Measurements from ENCODE around the gene SPATS2. TPM values are rescaled to one million over a fixed set of nuclear protein-coding genes. Genes with fewer than 3 reads are reported as not detected.

Gene SPATS2
- total RNA-seq, 4 donors from 2014 or later, result 8.6 to 17.8 (median 9.5) TPM

DNA sequence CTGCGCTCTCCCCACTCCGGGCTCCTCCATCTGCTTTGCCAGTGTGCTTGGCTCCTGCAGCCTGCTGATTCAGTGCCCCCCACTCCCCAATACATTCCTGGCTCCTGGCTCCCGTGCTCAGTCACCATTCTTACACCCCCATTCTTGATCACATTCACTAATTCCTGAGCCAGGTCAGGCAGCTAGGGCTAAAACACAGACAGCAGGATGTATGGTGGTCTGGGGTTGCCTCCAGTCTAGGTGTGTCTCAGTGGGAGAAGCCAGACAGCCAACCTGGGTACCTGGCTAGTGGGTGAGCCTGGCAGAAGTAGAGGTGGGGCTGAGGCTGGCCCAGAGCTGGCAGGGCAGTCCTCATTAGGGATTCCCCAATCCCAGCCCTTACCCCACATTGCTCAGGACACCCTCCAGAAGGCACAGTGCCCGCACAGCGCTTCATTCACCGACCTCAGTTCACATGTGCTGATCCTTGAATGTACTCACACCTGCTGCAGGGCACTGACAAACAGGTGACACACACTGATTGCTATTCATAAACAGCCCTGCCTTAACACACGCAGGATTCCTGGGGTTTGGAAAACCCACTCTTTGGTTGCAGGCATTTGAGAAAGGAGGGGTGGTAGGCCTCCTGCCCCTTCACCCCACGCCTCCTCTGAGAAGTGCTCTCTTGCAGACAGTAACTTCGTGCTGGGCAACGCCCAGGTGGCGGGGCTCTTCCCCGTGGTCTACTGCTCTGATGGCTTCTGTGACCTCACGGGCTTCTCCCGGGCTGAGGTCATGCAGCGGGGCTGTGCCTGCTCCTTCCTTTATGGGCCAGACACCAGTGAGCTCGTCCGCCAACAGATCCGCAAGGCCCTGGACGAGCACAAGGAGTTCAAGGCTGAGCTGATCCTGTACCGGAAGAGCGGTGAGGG is 173.2 kb downstream of the SPATS2 start:
- Histone ChIP-seq H3K4me3 (no peak overlapping the region), H3K4me1 (peaks cover 0 to 29% (median 12%) of the 10 kb centered on the region in 3 donors), H3K27me3 (peaks cover 61% of the 10 kb centered on the region), H3K36me3 (no peaks in the 10 kb centered on the region), H3K9me3 (no peaks in the 10 kb centered on the region), H3K27ac (no peak overlapping the region)
- no peak for ATAC-seq
- WGBS, 2 donors (ENCODE audit: low coverage in 1 of 2), result 69 to 82% methylated on average over 4 to 10 of the region's 21 CpGs
- TF ChIP-seq POLR2A (IDR thresholded peaks at IDR 0.05) (no peak), EP300 (IDR thresholded peaks at IDR 0.05) (no peak), POLR2AphosphoS5 (IDR thresholded peaks at IDR 0.05) (no peak), CTCF (IDR thresholded peaks at IDR 0.05) (no peak)

DNA sequence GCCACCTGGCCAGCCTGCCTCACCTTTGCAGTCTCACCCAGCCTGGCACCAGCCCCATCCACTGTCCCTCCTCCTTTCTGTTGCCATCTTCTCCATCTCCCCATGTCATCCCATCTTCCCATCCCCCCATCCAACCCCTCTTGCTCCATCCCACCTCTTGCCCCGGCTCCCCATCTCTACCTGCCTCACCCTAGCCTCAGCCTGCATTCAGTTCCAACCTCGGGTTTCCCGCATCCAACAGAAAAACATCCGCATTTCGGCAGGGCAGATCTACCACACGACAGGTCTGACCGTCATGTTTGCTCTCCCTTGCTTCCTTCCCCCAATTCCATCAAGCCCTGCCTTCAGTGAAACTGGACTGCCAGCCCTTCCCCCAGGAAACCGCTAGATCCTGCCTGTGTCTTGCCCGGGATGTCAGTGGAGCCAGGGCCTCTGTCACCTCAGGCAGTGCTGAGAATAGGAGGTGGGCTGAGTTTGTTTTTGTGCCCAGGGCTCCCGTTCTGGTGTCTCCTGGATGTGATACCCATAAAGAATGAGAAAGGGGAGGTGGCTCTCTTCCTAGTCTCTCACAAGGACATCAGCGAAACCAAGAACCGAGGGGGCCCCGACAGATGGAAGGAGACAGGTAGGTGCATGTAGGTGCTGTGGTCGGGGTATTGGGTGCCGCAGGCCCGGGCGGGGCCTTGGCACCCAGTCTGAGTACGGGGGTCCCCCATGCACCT is 174.0 kb downstream of the SPATS2 start:
- Histone ChIP-seq H3K4me1 (peaks cover 0 to 29% (median 12%) of the 10 kb centered on the region in 3 donors), H3K36me3 (no peaks in the 10 kb centered on the region), H3K9me3 (no peaks in the 10 kb centered on the region), H3K27ac (no peak overlapping the region), H3K27me3 (peaks cover 61% of the 10 kb centered on the region), H3K4me3 (no peak overlapping the region)
- no peak for TF ChIP-seq POLR2AphosphoS5 (IDR thresholded peaks at IDR 0.05)
- TF ChIP-seq EP300 (IDR thresholded peaks at IDR 0.05), result no peak
- TF ChIP-seq POLR2A (IDR thresholded peaks at IDR 0.05), result no peak
- no peak for TF ChIP-seq CTCF (IDR thresholded peaks at IDR 0.05)
- WGBS, 2 donors (ENCODE audit: low coverage in 1 of 2), result 85 to 90% methylated on average over 4 to 16 of the region's 18 CpGs
- no peak for ATAC-seq

DNA sequence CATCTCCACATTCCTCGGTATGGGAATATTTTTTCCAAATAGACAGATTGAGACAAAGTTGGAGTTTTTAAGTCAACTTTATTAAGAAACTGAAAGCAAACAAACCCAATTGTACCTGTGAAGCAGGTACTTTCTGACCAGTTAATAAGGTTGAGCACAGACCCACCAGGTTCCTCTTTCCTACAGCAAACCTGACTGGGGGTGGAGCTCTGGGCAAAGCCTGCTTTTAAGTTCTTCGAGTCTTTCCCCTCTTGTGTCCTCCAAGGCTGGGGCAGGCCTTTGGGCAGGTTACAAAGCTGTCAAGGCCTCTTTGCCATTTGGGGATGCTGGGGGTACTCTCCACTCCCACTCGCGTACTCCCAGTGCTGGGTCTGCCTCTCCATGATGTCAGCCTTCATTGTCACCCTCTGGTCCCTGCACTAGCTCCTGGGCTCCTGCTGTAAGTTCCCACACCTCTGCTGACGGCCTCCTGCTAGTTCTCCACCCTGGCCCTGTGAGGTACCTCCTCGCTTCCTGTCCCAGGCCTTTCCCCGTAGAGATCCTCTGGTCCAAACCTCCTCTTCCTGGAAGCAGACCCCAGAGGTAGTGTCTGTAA is 174.7 kb downstream of the SPATS2 start:
- Histone ChIP-seq H3K27ac (no peak overlapping the region), H3K36me3 (no peaks in the 10 kb centered on the region), H3K4me1 (peaks cover 0 to 29% (median 12%) of the 10 kb centered on the region in 3 donors), H3K4me3 (no peak overlapping the region), H3K27me3 (peaks cover 61% of the 10 kb centered on the region), H3K9me3 (no peaks in the 10 kb centered on the region)
- TF ChIP-seq CTCF (IDR thresholded peaks at IDR 0.05) (no peak), POLR2A (IDR thresholded peaks at IDR 0.05) (no peak), POLR2AphosphoS5 (IDR thresholded peaks at IDR 0.05) (no peak), EP300 (IDR thresholded peaks at IDR 0.05) (no peak)
- ATAC-seq, result no peak
- WGBS, 2 donors (ENCODE audit: low coverage in 1 of 2), result 84 to 96% methylated on average over 5 to 6 of the region's 7 CpGs

DNA sequence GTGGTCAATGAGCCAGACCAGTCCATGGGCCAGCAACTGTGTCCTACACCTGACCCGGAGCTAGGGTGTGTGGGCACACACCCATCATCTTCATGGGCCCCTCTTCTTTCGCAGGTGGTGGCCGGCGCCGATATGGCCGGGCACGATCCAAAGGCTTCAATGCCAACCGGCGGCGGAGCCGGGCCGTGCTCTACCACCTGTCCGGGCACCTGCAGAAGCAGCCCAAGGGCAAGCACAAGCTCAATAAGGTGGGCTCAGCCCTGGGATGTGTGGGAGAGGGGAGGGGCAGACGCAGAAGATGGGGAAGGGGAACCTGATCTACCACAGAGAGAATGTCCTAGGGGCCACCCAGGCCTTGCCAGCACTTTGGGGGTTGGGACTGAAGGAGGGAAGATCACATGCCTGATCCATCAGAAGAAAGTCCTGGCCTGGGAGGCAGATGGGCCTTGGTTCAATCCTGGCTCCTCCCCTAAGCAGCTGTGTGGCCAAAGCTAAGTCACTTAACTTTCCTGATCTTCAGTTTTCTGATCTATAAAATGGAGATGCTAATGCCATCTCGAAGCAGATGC is 175.4 kb downstream of the SPATS2 start:
- Histone ChIP-seq H3K27me3 (peaks cover 61% of the 10 kb centered on the region), H3K9me3 (no peaks in the 10 kb centered on the region), H3K4me1 (peaks cover 0 to 24% (median 8%) of the 10 kb centered on the region in 3 donors), H3K36me3 (no peaks in the 10 kb centered on the region), H3K4me3 (no peak overlapping the region), H3K27ac (no peak overlapping the region)
- WGBS, 2 donors (ENCODE audit: low coverage in 1 of 2), result 87% methylated on average over 4 of the region's 15 CpGs; no CpG with 5 or more reads in 1 of the 2 donors
- ATAC-seq, result no peak
- TF ChIP-seq POLR2AphosphoS5 (IDR thresholded peaks at IDR 0.05), result no peak
- TF ChIP-seq CTCF (IDR thresholded peaks at IDR 0.05), result no peak
- TF ChIP-seq POLR2A (IDR thresholded peaks at IDR 0.05), result no peak
- TF ChIP-seq EP300 (IDR thresholded peaks at IDR 0.05), result no peak

Measured in gastroesophageal sphincter (tissue), 4 donors.